ENCODE data around the gene TFAP2A.

- TF ChIP-seq POLR2A (IDR thresholded peaks at IDR 0.05), result no peak
- TF ChIP-seq CTCF (IDR thresholded peaks at IDR 0.05), result no peak
- TF ChIP-seq EP300 (IDR thresholded peaks at IDR 0.05), result no peak
Observed at GRCh38 chr6:10449751-10450150, 34.9 kb upstream of the TFAP2A start.
